T-helper 17 cell (primary cell): ENCODE results near the gene PXT1. TPM values are rescaled to one million over a fixed set of nuclear protein-coding genes. Genes with fewer than 3 reads are reported as not detected.

Experiments used
- total RNA-seq, 4 donors: library from RNA in 2 of 4; stranded (reverse) in 2 of 4; gene quantifications; one replicate each; pipeline ENCODE4 v1.2.3 and lab custom pipeline; 2022 to 2026

The PXT1 gene
- total RNA-seq, 2 donors from 2014 or later, result 0.30 to 0.60 TPM

Other genes starting within 250 kb of the PXT1 start
- gene BRPF3, start 246.1 kb downstream of the PXT1 start, total RNA-seq, result 10 to 100 TPM; 27.6 to 30.6 TPM
- gene PNPLA1, start 172.8 kb downstream of the PXT1 start, total RNA-seq, result under 1 TPM in 1 of 2 donors, not detected in 1; 0.15 TPM
- gene BNIP5, start 106.0 kb downstream of the PXT1 start, total RNA-seq, result not detected
- gene ETV7, start 55.2 kb downstream of the PXT1 start, total RNA-seq, result 1 to 10 TPM in 1 of 2 donors, under 1 TPM in 1; 0.37 to 2.6 TPM
- 10 to 100 TPM; 31.3 to 54.1 TPM for gene KCTD20, start 146 bp upstream of the PXT1 start, total RNA-seq
- 10 to 100 TPM; 85.0 to 85.5 TPM for gene STK38, start 104.6 kb upstream of the PXT1 start, total RNA-seq
- gene SRSF3, start 151.5 kb upstream of the PXT1 start, total RNA-seq, result 100 to 1,000 TPM; 638 to 646 TPM
- gene CDKN1A, start 235.9 kb upstream of the PXT1 start, total RNA-seq, result 100 to 1,000 TPM; 180 to 255 TPM